Uterus (tissue), 4 donors: ENCODE data around the gene THEMIS. TPM values are rescaled to one million over a fixed set of nuclear protein-coding genes. Genes with fewer than 3 reads are reported as not detected.

ENCODE experiments used
- DNase-seq, 2 donors: peaks; one replicate each; pipeline ENCODE4 v3.0.0-alpha.2; 2019 to 2020
- H3K27ac ChIP-seq, 2 donors: fragments of 200-600 bp; sonication (generic); 1 replicate in 1 of 2; 2 replicates in 1 of 2; pipeline ENCODE4 v1.5.1; 2016 to 2018
- H3K27me3 ChIP-seq, 2 donors: fragments of 200-600 bp; sonication (generic); one replicate each; pipeline ENCODE4 v1.5.1; 2018 to 2019; ENCODE audit warnings: control low read depth in 1 of 2
- H3K36me3 ChIP-seq, 2 donors: fragments of 200-600 bp; sonication (generic); one replicate each; pipeline ENCODE4 v1.5.1; 2019; ENCODE audit warnings: control low read depth in 1 of 2
- H3K4me1 ChIP-seq, 2 donors: fragments of 200-600 bp; sonication (generic); one replicate each; pipeline ENCODE4 v1.5.1; 2018 to 2019; ENCODE audit warnings: control low read depth in 1 of 2
- H3K4me3 ChIP-seq, 2 donors: fragments of 200-600 bp; sonication (generic); 1 replicate in 1 of 2; 2 replicates in 1 of 2; pipeline ENCODE4 v1.5.1; 2018 to 2019; ENCODE audit warnings: mild to moderate bottlenecking in 1 of 2
- H3K9me3 ChIP-seq, 2 donors: fragments of 200-600 bp; sonication (generic); one replicate each; pipeline ENCODE4 v1.5.1; 2019; ENCODE audit warnings: control low read depth in 1 of 2
- POLR2A ChIP-seq, 2 donors: fragments of 450-650 bp; IDR thresholded peaks; one replicate each; pipeline ENCODE4 v1.6.1; 2016; ENCODE audit warnings: antibody characterized with exemption in 2 of 2, mild to moderate bottlenecking in 1 of 2, moderate library complexity in 1 of 2
- intact Hi-C: fragments of 100-400 bp; cut with DNase I; formaldehyde crosslinking; loops from one replicate; pipeline ENCODE4 v1.15.1; 2023; ENCODE audit warnings: low total_unique reads
- total RNA-seq, 4 donors: library from RNA; depleted of rRNA in 3 of 4; stranded (reverse); fragments of >200 nt in 3 of 4; gene quantifications; one replicate each; pipeline versions ENCODE4 v1.1.0 to v1.2.4, GENCODE V29; 2014 to 2023
- TF ChIP-seq, protein P1 (sequence below), 4 experiments: fragments of 200-600 bp in 2 of 4; fragments of 450-650 bp in 2 of 4; sonication (generic) in 2 of 4; IDR thresholded peaks; one replicate each; pipeline ENCODE4 v1.5.1; 2016 to 2019; ENCODE audit warnings: antibody characterized with exemption in 4 of 4, mild to moderate bottlenecking in 2 of 4, moderate library complexity in 1 of 4
- donor health status: DM: yes; HTN: yes; CAD: no.

The THEMIS gene
- total RNA-seq, 4 donors from 2014 or later: 0.21 to 1.6 (median 0.59) TPM; not detected in 1

DNA sequence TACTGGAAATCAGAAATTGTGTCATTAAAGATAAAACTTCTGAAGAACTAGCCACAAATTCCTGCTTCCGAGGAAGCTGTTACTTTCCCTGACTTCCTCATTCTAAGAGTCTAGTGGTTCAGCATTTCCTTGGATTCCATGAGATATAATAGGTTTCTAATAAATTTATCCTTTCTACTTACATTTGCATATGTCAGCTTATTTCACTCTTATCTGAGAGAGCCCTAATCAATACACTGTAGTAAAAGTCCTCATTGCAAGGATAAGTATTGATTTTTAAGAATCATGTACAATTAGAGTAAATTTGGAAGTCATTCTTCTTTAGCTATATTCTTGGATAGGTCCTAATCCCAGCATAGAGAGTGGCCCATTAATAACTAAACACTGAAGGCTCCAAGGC is 16.9 kb upstream of the THEMIS start:
- Histone ChIP-seq H3K4me1 (no peaks in the 10 kb centered on the region), H3K27ac (no peak overlapping the region), H3K36me3 (no peaks in the 10 kb centered on the region), H3K27me3 (no peaks in the 10 kb centered on the region), H3K9me3 (no peaks in the 10 kb centered on the region), H3K4me3 (no peak overlapping the region)
- no peak for TF ChIP-seq POLR2A (IDR thresholded peaks at IDR 0.05)
- TF ChIP-seq, protein P1, sequence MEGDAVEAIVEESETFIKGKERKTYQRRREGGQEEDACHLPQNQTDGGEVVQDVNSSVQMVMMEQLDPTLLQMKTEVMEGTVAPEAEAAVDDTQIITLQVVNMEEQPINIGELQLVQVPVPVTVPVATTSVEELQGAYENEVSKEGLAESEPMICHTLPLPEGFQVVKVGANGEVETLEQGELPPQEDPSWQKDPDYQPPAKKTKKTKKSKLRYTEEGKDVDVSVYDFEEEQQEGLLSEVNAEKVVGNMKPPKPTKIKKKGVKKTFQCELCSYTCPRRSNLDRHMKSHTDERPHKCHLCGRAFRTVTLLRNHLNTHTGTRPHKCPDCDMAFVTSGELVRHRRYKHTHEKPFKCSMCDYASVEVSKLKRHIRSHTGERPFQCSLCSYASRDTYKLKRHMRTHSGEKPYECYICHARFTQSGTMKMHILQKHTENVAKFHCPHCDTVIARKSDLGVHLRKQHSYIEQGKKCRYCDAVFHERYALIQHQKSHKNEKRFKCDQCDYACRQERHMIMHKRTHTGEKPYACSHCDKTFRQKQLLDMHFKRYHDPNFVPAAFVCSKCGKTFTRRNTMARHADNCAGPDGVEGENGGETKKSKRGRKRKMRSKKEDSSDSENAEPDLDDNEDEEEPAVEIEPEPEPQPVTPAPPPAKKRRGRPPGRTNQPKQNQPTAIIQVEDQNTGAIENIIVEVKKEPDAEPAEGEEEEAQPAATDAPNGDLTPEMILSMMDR (IDR thresholded peaks at IDR 0.05): no peak
- intact Hi-C loops: no loop called here
- no peak for DNase-seq

DNA sequence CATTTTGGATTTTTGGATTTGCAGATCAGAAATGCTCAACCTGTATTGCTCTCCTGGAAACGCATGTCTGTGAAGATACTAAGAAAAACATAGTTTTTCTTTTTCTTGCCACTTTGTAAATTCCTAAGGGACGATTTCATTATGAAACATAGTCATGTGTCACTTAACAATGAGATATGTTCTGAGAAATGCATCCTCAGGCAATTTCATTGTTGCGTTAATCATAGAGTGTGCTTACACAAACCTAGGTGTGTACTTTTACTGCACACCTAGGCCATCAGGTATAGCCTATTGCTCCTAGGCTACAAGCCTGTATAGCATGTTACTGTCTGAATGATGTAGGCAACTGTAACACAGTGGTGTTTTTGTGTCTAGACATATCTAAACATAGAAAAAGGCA is 13.4 kb upstream of the THEMIS start:
- TF ChIP-seq POLR2A (IDR thresholded peaks at IDR 0.05): no peak
- TF ChIP-seq, protein P1 (IDR thresholded peaks at IDR 0.05): no peak
- no peaks in the 10 kb centered on the region for H3K27me3 ChIP-seq
- no peak for DNase-seq
- H3K36me3 ChIP-seq: no peaks in the 10 kb centered on the region
- intact Hi-C loops: no loop called here
- no peaks in the 10 kb centered on the region for H3K9me3 ChIP-seq
- no peaks in the 10 kb centered on the region for H3K4me1 ChIP-seq
- H3K27ac ChIP-seq: no peak overlapping the region
- no peak overlapping the region for H3K4me3 ChIP-seq

DNA sequence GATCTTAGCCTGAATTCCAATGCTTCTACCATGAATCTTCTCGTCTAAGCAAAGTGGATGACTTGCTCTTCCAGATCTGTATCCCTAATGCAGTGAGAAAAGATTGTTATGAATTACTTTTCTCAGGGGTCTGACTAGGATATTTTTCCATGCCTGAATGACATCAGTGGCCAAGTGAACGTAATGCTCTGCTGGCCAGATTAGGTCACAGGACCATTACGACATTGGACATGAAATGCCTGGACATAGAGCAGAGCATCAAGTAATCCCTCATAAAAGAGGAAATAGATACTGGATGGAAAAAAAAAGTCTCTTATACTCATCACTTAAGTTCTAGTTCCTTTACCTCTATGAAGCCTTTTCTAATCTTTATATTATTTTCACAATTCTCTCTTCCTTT is 12.1 kb upstream of the THEMIS start:
- no peak for DNase-seq
- no peak for TF ChIP-seq POLR2A (IDR thresholded peaks at IDR 0.05)
- TF ChIP-seq, protein P1 (IDR thresholded peaks at IDR 0.05): no peak
- Histone ChIP-seq H3K27me3 (no peaks in the 10 kb centered on the region), H3K27ac (no peak overlapping the region), H3K4me1 (no peaks in the 10 kb centered on the region), H3K36me3 (no peaks in the 10 kb centered on the region), H3K9me3 (no peaks in the 10 kb centered on the region), H3K4me3 (no peak overlapping the region)
- intact Hi-C loops: no loop called here

DNA sequence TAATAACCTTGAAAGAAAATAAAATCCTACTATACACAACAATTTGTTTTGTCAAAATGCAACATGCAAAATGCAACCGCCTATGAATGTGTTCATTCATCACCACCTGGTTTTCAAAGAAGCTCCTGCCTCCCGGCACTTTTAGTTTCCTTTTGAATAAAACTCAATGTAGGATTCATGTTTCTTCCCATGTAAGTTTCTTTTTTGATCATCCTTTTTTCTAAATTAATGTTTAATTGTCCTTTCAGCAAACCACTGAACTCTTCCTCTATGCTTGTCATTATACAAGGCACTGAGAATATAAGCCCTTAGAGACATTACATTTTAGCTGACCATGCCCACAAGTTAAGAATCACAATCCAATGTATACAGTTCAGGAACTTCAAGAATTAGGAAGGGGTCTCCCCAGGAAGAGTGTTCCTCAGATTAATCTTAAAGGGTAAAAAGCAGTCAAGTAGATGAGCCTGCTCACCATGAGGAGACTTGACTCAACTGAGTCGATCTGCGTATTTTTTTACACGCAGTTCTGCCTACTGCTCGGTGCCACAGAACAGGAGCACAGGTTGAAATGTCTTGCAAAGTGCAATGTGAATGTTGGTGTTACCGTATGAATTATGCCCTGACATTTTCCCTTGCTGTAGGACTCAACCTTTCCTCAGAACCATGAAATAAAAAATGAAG is 7.2 kb upstream of the THEMIS start:
- TF ChIP-seq POLR2A (IDR thresholded peaks at IDR 0.05): no peak
- TF ChIP-seq, protein P1 (IDR thresholded peaks at IDR 0.05): no peak
- Histone ChIP-seq H3K9me3 (no peaks in the 10 kb centered on the region), H3K4me1 (no peaks in the 10 kb centered on the region), H3K36me3 (no peaks in the 10 kb centered on the region), H3K4me3 (no peak overlapping the region), H3K27ac (no peak overlapping the region), H3K27me3 (no peaks in the 10 kb centered on the region)
- no peak for DNase-seq
- intact Hi-C loops: no loop called here

DNA sequence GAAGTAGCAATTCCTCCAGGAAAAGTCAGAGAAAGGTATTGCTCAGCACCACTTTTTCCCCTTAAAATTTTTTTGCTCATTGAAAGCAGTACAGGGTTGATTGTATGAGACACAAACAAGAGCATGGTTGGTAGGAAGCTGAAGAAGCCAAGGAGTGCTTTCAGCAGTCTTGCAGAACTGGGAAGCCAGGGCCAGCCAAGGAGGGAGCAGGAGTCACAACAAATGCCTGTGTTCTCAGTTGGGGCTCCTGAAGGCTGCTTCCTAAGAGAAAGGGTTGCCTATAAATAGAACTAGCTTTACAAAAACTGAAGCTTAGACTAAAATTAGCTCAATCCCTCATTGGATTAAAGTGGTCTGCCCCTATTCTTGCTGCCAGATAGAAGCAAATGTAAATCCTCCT is 3.3 kb upstream of the THEMIS start:
- Histone ChIP-seq H3K27me3 (no peaks in the 10 kb centered on the region), H3K9me3 (no peaks in the 10 kb centered on the region), H3K4me1 (no peaks in the 10 kb centered on the region), H3K27ac (no peak overlapping the region), H3K4me3 (no peak overlapping the region), H3K36me3 (no peaks in the 10 kb centered on the region)
- TF ChIP-seq POLR2A (IDR thresholded peaks at IDR 0.05): no peak
- TF ChIP-seq, protein P1 (IDR thresholded peaks at IDR 0.05): no peak
- DNase-seq: no peak
- intact Hi-C loops: no loop called here
